Suprapubic skin (tissue), 4 donors: ENCODE data around the gene NPIPB6.
"Not testable (repeated sequence)": the region's sequence is repeated elsewhere in the genome, so short reads cannot be mapped to it uniquely, and the experiment has no call there.

Experiments
- POLR2A ChIP-seq, 2 donors: fragments of 450-650 bp; IDR thresholded peaks; one replicate each; pipeline ENCODE4 v1.6.1; 2017; ENCODE audit warnings: antibody characterized with exemption in 2 of 2, mild to moderate bottlenecking in 2 of 2, moderate library complexity in 2 of 2
- POLR2AphosphoS5 ChIP-seq, 3 donors: sonication (generic); formaldehyde crosslinking; IDR thresholded peaks; one replicate each; pipeline ENCODE4 v1.6.1; 2017; ENCODE audit warnings: antibody characterized with exemption in 3 of 3

DNA sequence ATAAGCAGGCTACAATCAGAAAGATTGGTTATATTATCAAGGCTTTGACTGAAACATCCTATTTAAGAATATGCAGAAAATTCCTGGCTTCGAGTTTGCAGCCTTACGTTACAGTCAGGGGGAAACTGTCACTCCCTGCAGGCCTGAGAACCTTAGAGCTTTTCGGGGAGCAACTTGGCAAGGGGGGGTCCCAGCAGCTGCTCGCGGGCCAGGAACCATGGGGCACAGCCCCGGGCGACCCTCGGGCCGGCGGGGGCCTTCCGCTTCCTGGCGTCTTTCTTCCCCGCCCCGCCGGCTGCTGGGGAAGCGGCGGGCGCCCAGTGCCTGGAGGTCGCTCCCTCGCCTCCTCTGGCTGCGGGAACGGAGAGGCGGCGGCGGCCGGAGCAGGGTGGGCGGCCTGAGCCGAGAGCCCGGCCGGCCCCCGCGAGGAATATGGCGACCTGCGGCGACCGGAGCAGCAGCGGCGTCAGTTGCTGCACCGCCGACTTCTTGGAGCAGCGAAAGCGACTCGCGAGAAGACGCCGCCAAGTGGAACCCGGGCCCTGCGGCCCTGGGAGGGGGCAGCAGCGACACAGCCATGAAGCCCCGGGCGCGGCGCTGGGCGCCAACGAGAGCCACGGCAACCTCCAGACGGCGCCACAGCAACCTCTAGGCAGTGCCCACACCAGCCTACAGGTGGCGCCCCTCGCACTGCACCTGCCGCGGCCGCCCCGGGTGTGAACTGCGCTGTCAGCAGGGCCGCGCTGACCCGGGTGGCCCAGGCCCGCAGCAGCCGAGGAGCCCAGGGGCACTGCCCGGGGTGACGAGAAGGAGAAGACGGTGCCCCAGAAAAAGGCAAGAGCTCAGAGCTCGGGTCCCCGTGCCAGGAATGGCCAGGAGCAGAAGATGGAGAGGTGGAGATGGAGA, 1.2 kb upstream of the NPIPB6 start:
- TF ChIP-seq POLR2AphosphoS5, POLR2A (IDR thresholded peaks at IDR 0.05): not testable (repeated sequence)
